RWPE1 (cell line): ENCODE results near the gene SCML1.
A peak's percentile ranks its signal among the peaks of the same experiment; 100 is the strongest.

ENCODE experiments used
- CTCF ChIA-PET: fragments of 350-600 bp; sonication (Branson Sonifier 250); formaldehyde crosslinking; extraction: SDS; loops from one replicate; lab custom pipeline; 2021; lab: Yijun Ruan, JAX
- POLR2A ChIA-PET: fragments of 400-600 bp; formaldehyde crosslinking; extraction: SDS; loops from one replicate; lab custom pipeline; 2020; ENCODE audit warnings: antibody characterized with exemption; ENCODE audit not compliant: low non-redundant PET; lab: Yijun Ruan, JAX
- DNase-seq: peaks from one replicate; pipeline ENCODE4 v3.0.0; 2012; ENCODE audit warnings: low spot score
- H3K27ac ChIP-seq: fragments of 450-650 bp; 2 replicates; pipeline ENCODE4 v1.5.1; 2017
- CTCF ChIP-seq: fragments of 450-650 bp; conservative IDR thresholded peaks from 2 replicates; pipeline ENCODE4 v1.5.1; 2017; ENCODE audit warnings: low read depth, mild to moderate bottlenecking

The SCML1 gene, protein sequence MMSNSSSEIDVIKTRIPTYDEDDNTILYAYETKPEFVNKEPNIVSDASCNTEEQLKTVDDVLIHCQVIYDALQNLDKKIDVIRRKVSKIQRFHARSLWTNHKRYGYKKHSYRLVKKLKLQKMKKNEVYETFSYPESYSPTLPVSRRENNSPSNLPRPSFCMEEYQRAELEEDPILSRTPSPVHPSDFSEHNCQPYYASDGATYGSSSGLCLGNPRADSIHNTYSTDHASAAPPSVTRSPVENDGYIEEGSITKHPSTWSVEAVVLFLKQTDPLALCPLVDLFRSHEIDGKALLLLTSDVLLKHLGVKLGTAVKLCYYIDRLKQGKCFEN

GRCh38 chrX:17736856-17737709, at the start of gene SCML1:
SCML1 (plus strand) TSS chrX:17737493; CDS start chrX:17744187, 6,694 bp downstream.
- TF ChIP-seq CTCF = no peak
- ChIA-PET POLR2A (interaction anchor here (0.6 kb wide), 1 partner anchor 45 kb away, joined by 4 read pairs; no protein-coding TSS in a partner anchor), CTCF (no interaction called here)
- DNase-seq = peak; percentile 92
- H3K27ac ChIP-seq = peak within 1 kb of the TSS; percentile 88

DNA sequence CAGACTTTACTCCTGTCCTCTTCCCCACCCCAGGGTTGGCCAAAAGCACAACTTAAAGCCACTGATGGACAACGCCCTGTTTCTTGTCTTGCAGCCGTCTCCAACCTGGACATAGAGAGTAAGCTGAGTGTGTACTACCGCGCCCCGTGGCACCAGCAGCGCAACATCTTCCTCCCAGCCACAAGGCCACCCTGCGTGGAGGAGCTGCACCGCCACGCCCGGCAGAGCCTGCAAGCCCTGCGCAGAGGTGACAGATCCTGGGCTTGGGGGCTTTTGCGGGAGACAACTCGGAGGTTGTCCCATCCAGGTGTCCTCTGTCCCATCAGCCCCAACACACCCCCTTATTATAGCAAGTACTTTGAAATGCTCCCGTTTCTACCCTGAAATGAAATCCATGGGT, 49.6 kb upstream of the SCML1 start:
- TF ChIP-seq CTCF = no peak
- ChIA-PET CTCF (no interaction called here), POLR2A (interaction anchor here (0.5 kb wide), 1 partner anchor 233 kb away, joined by 3 read pairs; no protein-coding TSS in a partner anchor)
- no peak overlapping the region for H3K27ac ChIP-seq
- no peak for DNase-seq

DNA sequence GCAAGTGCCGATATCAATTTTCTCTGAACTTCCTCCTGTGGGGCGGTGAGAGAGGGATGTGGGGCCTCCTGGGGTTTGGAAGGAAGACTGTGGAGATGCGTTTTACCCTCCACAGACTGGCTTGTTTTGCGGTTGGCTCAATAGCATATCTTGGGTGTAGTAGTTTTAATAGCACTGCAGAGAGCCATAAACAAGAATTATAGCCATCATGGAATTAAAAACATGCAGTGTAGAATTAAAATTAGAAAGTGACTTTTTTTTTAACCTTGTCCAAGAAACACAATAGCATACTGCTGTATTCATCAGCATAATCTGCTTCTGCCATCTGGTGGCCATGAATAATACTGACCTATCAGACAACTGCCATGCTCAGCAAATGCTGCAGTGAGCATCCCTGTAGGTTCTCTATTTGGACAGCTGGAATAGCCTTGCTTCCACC, 47.3 kb upstream of the SCML1 start:
- no peak overlapping the region for H3K27ac ChIP-seq
- TF ChIP-seq CTCF = peak; percentile 57
- ChIA-PET CTCF (interaction anchor here (0.6 to 1.1 kb wide), 4 partner anchors 228 to 567 kb away, joined by 3 read pairs; no protein-coding TSS in a partner anchor), POLR2A (no interaction called here)
- peak; percentile 15 for DNase-seq

DNA sequence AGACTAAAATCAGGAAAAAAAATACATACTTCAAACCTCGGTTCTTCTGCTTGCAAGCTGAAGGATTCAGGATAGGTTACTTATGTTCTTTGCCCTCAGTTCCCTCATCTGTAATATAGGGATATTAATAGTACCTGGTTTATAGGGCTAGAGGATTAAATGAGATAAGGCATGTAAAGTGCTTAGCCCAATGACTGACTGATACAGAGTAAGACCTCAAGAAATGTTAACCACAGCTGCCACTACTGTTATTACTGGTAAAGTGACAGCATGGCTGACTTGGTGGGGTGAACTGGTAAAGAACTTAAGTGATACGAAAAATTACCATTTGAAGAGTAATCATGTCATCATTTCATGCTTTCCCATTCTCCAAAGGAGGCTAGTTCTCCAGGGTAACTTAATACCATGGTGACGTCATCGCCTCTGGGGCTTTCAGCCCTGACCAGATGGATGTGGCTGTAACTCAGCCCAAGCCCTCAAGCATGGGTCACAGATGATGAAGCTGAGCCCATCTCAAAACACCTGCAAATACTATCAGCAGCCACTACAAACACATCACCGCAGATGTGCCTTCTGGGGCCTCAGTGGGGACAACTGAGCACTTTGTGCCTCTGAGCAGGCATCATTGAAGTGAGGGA, 44.5 kb upstream of the SCML1 start:
- TF ChIP-seq CTCF = no peak
- DNase-seq = no peak
- POLR2A ChIA-PET = interaction anchor here (1.1 kb wide), 1 partner anchor 44 kb away, joined by 4 read pairs; the partner anchor contains the start of gene SCML1
- CTCF ChIA-PET = interaction anchor here (0.6 to 0.7 kb wide), 2 partner anchors 52 to 574 kb away, joined by 3 to 4 read pairs; no protein-coding TSS in a partner anchor
- H3K27ac ChIP-seq = no peak overlapping the region

GRCh38 chrX:17697191-17697590, 40.1 kb upstream of the SCML1 start:
- CTCF ChIA-PET = no interaction called here
- TF ChIP-seq CTCF = no peak
- H3K27ac ChIP-seq = no peak overlapping the region
- DNase-seq = no peak
- POLR2A ChIA-PET = no interaction called here

- TF ChIP-seq CTCF = no peak
- H3K27ac ChIP-seq = no peak overlapping the region
- no peak for DNase-seq
- ChIA-PET POLR2A (no interaction called here), CTCF (no interaction called here)
These were observed 36.3 kb upstream of the SCML1 start for GRCh38 chrX:17700976-17701375.
